SIG-M5 treated with dmso at 0.1 percent for 504 hours (cell line): ENCODE data around the gene GNAZ.

Experiments used
- DNase-seq: peaks from one replicate; lab custom pipeline; 2025; ENCODE audit not compliant: unreplicated experiment; lab: John Stamatoyannopoulos, UW

The GNAZ gene

DNA sequence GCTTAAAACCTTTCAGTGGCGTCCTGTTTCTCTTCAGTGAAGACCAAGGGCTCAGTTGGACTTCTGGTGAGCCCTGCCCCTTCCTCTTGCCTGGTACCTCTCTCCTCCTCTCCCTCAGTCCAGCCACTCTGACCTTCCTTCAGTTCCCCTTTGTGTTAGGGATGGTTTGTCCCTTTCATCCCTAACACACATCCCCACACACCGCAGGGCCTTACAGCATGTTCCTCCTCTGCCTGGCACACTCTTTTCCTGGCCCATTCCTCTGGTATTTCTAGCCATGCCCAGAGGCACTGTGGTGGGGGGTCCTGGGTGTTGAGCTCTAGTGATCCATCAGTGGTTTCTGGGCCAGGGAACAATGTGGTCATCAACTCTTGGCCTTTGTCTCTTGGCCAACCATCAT, 21.4 kb downstream of the GNAZ start:
- no peak for DNase-seq

GRCh38 chr22:23092217-23092955, 22.1 kb downstream of the GNAZ start:
- DNase-seq = no peak

DNA sequence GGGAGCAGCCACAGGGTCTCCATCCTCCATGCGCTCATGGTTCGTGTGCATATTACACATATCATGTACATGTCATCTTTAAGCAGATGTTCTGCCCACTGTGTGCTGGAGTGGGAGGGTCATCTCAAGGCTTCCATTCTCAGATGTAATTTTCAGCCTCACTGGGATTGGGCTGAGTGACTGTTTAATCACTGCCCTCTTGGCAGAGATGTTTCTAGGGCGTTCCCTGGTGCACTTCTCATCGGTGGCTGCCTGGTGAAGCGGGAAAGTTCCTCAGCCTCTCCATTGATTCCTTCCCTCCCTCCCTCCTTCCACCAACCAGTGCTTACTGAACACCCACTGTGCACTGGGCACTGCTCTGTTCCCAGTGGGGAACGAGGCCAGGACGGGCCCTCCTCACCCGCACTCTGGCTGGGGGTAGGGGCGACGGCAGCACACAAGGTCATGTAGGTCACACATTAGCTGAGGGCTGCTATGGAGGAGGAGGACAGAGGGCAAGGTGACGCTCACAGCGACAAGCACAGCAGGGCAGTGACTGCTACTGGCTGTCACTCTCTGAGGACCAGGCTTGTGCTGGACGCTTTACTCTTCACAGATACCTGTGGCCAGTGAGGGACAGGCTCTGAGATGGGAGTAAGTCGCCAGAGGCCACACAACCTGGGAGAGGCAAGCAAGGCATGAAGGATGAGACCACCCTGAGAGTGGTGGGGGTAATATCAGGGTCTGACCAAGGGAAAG, 22.9 kb downstream of the GNAZ start:
- no peak for DNase-seq

DNA sequence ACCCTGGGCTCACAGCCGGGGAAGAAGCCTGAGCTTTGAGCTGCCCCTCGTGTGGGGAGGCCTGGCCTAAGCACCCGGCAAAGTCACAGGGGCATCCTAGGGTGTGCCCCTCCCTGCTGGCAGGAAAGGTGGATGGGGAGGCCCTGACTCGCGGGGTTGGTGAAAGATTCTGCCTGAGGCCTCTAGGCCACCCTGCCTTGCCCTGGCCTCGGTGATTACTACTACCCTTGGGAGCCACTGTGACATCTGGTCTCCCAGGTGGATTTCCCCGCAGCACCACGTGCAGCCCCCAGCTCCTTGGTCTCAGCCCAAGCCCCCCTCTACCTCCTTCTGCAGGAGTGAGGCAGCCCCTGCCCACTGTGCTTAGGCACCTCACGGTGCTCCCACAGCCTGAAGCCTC, 23.9 kb downstream of the GNAZ start:
- DNase-seq = no peak

DNA sequence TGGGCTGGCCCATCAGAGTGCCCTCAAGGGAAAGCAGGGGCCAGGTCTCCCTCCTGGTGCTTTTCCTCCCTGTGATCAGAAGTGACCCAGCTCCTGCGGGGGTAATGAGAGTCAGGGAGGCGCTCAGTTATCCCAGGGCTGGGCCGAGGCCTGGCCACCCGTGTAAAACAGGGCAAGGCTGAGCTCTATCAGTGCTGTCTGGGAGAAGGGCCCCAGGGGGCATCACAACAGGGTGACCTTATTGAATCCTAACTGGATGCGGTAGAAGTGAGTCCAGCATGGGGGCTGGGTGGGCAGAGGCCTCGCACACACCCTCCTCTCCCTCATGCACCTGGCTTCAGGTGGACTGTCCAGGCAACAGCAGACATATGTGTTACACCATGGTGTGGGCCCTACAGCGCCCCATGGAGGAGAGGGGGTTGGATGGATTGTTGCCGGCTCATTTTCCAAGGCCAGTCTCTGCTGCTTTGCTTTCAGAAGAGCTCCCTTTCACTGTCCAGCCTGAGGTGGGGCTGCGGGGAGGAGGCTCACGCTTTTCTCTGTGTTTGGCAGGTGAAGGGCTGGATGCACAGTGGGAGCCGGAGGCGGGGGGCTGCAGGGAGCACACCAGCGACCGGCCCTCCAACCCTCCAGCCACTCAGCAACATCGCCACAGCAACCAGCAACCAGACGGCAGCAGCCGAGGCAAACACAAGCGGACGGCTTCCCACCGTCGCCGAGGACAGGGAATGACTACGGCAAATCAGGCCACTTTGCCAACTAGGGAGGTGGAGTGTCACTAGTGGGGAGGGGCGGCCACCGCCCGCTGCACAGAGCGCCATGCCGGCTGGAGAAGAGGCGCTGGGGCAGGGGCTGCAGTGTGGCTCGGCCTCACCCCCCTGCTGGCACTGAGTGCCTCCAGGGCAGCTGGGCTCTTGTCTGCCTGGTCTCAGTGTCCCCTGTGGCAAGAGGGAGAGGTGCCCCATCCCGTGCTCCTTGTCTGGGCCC, 24.7 kb downstream of the GNAZ start:
- DNase-seq = no peak

DNA sequence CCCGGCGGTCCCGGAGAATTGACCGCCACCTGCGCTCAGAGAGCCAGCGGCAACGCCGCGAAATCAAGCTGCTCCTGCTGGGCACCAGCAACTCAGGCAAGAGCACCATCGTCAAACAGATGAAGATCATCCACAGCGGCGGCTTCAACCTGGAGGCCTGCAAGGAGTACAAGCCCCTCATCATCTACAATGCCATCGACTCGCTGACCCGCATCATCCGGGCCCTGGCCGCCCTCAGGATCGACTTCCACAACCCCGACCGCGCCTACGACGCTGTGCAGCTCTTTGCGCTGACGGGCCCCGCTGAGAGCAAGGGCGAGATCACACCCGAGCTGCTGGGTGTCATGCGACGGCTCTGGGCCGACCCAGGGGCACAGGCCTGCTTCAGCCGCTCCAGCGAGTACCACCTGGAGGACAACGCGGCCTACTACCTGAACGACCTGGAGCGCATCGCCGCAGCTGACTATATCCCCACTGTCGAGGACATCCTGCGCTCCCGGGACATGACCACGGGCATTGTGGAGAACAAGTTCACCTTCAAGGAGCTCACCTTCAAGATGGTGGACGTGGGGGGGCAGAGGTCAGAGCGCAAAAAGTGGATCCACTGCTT, 25.5 kb downstream of the GNAZ start:
- DNase-seq = no peak

DNA sequence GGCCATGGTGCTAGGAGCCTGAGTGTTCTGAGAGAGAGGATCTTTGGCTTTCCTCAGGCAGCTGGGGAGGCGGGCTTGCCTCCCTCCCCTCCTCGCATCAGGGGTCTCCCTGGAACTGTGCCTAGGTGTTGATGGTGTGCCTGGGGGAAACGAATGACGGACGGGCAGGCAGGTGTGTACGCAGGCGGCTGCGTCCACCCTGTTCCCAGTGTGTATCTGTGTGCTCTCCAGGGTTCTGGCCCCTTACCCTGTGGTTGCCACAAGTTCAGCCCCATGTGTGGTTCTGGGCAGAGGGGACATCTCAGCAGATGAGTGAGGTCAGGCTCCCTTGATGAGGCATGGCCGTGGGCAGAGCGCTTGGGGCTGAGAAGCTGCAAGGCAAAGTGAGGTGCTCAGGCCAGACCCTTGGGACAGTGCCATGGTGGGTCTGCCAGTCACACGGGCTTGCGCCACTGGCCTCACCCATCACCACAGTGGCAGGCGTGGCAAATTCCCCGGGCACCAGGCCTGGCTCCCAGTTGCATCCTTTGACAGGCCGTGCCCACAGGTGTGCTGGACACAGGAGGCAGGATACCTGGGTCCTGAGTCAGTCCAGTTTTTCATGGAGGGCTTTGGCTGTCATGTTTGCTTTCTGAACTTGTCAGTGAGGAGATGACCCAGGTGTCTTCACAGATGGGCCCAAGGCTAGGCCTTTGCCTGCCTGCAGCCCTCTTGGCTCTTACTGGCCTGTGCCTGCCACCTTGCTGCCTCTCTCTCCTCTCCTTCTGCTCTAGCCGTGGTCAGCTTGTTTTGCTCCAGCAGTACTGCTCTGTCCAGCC, 27.3 kb downstream of the GNAZ start:
- no peak for DNase-seq

GRCh38 chr22:23098230-23098705, 27.9 kb downstream of the GNAZ start:
- no peak for DNase-seq

GRCh38 chr22:23098718-23099530, 28.6 kb downstream of the GNAZ start:
- DNase-seq = no peak

- no peak for DNase-seq
These were observed 29.1 kb downstream of the GNAZ start for GRCh38 chr22:23099531-23099804.

DNA sequence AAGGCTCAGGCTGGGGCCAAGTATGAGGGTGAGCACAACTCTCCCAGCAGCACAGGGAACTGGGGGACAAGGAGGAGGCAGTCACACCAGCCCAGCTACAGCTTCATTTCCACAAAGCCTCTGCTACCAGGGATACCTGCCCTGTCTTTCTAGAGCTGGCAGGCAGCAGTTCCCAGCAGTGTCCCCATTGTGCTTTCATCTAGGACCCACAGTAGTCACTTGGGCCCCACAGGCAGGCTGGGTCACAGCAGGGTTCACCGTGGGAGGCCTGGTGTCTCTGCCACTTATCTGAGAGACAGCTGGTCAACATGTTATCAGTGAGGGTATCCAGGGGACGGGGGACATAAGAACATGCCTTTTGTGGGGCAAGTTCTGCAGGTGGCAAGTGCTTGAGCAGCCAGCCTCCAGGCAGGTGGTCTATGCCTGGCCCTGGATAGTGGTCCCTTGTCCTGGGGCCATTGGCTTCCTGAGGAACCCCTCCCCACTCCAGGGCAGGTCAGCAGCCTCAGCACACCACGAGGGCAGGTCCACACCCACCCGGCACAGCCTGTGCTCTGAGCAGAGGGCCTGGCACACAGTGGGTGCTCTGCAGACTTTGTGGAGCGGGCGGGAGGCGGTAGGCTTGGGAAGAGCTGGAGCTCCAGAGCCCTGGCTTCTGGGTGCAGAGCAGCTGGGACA, 29.9 kb downstream of the GNAZ start:
- DNase-seq = no peak

- no peak for DNase-seq
These were observed 31.2 kb downstream of the GNAZ start for GRCh38 chr22:23101524-23101923.

- no peak for DNase-seq
These were observed 31.8 kb downstream of the GNAZ start for GRCh38 chr22:23102002-23102655.

DNA sequence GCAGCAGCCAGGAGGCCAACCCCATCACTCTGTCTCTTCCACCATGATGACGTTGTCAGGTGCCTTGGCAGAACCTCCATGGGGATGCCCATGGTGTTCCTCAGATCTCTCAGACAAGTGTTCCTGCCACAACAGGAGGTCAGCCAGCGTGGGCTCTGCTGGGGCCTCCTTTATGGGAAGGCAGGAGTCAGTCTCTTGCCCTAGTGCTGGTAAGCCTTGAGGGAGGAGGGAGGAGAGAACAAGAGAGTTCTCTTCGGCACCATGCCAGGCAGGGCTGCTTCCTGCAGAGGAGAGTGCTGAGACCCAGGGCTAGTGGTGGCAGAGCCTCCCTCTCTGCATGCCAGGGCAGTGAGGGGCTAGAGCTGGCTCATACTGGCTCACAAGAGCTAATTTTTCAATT, 32.5 kb downstream of the GNAZ start:
- no peak for DNase-seq

DNA sequence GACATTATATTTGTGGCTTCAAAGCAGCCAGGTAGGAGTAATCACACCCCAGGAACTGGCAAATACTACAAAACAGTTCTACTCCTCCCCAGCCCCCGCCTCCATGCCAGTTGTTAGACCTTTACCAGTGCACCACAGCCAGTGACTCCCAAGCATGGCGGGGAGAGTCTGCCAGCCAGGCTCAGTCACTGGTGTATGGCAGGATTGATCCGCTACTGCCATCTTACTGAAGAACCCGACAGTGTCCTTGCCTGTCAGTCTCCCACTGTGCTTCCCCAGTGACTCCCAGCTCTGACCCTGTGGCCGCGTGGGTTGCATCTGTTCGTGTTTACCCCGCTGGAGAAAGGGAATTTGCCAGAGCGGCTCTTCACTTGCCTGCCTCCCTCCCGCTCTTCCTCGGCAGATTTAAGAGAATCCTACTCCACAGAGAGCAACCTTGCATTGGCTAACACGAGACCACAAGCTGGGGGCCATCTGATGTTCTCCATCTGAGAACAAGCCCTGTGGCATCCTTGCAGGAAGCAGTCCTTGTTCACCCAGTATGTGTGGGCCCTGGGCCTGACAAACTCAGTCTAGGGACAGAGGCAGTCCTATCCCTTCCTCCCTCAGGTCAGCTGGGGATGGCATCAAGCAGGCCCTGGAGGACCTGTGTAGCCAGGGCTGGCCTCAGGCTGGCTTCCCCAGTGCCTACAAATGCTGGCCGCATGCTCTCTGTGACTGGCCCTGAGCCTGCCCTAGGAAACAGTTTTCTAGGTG, 33.1 kb downstream of the GNAZ start:
- DNase-seq = no peak

DNA sequence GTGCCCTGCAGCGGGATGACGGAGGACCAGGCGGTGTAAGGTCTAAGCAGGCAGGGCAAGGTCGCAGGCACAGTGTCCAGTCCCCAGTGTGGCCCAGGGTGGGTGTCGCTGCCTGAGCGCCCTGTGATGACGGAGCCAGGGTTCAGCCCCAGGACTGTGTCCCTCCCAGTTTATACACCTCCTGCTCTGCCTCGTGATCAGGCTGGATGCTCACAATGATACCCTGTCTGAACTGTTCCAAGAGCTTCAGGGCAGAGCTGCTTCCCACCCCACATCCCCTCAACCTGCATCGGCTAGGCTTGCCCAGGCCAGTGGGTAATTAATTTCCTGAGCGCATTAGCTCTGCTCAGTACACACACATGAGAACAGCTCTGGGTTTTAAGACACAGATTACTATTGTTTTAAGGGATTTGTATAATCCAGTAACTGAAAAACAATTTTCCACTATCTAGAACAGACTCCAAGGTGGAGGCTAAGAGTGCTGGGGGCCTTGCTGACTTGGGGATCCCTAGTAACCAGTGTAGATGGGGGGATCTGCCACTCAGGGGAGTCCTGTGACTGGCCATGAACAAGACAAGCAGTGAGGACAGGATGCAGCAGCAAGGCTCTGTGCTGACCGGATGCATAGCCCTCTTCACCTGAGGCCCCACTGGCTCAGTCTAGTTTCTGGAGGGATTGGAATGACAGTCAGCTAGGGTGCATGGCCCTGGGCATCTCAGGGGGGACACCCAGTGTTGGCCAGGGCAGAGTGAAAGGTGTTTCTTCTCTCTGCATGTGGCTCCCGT, 34.1 kb downstream of the GNAZ start:
- no peak for DNase-seq

DNA sequence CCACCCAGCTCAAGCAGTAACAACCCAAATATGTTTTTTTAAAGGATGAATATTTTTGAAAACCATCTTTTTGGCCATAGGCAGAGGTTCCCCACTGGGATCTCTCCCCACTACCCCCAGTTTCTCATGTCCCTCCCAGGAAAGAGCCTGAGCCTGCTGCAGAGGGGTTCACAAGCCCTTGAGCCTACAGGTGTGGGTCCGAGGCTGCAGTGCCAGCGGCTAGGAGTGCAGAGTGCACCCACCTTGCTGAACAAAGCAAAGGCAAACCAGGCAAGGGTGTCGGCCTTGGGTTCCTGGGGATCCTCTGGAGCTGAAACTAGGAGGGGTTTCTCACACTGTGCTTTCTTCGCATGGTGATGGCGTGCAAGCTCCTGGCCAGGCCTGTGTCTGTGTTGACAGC, 35.0 kb downstream of the GNAZ start:
- no peak for DNase-seq
